Right lobe of liver (tissue), 4 donors: ENCODE measurements around the gene KCNMA1.

Experiments
- CTCF ChIP-seq, 4 donors: fragments of 200-600 bp in 3 of 4; fragments of 450-650 bp in 1 of 4; IDR thresholded peaks; one replicate each; pipeline versions ENCODE4 v1.5.1 to v1.8.0; 2016 to 2022; ENCODE audit warnings: antibody characterized with exemption in 4 of 4, mild to moderate bottlenecking in 2 of 4
- POLR2A ChIP-seq: fragments of 450-650 bp; IDR thresholded peaks from one replicate; pipeline ENCODE4 v1.6.1; 2017; ENCODE audit warnings: antibody characterized with exemption, mild to moderate bottlenecking
- donor health status: DM: no; HTN: no; CAD: no.
- donor health status: DM: no; HTN: no; CAD: no.
- donor health status: DM: no; HTN: yes; CAD: no.

- TF ChIP-seq CTCF (IDR thresholded peaks at IDR 0.05): no peak
- TF ChIP-seq POLR2A: no peak
These were observed 523.3 kb downstream of the KCNMA1 start for GRCh38 chr10:77114181-77114821.
